Mammary epithelial cell (primary cell): ENCODE data around the gene ZNF622.

ENCODE experiments used
- EZH2 ChIP-seq: IDR thresholded peaks from 2 replicates; pipeline ENCODE4 v1.6.1; 2012; ENCODE audit warnings: low read length, inconsistent platforms, borderline replicate concordance
- TF ChIP-seq, protein P1 (sequence below), 2 donors: IDR thresholded peaks in 1 of 2; conservative IDR thresholded peaks in 1 of 2; 2 replicates each; pipeline ENCODE4 v1.5.1; 2011 to 2012; ENCODE audit warnings: inconsistent platforms in 2 of 2, low read length in 2 of 2, mild to moderate bottlenecking in 2 of 2, control low read depth in 1 of 2, low read depth in 1 of 2; ENCODE audit not compliant: insufficient read depth in 1 of 2; ENCODE audit errors: extremely low read depth in 1 of 2

DNA sequence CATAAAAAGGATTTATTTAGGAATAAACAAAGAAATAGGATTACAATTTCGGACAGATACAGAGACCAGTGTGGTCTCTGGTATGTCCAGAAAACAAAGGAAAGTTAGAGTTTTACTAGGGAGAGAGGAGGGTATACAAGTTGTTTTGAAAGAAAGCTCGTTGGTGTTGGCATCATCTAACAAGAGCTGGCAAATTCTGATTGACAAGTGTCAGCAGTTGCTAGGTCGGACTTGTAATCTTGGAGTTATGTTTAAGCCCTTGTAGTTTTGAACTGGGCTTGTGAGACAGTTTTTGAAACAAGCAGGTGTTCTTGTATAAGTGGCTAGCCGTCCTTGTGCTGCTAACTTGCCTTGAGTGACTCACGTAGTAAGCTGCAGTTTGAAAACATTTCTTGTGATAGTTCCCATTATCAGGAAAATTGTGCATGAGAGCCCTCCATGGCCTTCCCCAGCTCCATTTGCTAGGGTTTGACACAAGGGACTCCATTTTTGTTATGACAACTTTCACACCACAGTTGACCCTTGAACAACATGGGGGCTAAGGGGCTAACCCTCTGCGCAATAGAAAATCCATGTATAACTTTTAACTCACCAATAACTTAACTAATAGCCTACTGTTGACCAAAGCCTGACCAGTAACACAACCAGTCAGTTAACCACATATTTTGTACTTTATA is 48.1 kb downstream of the ZNF622 start:
- no peak for TF ChIP-seq EZH2
- TF ChIP-seq, protein P1, sequence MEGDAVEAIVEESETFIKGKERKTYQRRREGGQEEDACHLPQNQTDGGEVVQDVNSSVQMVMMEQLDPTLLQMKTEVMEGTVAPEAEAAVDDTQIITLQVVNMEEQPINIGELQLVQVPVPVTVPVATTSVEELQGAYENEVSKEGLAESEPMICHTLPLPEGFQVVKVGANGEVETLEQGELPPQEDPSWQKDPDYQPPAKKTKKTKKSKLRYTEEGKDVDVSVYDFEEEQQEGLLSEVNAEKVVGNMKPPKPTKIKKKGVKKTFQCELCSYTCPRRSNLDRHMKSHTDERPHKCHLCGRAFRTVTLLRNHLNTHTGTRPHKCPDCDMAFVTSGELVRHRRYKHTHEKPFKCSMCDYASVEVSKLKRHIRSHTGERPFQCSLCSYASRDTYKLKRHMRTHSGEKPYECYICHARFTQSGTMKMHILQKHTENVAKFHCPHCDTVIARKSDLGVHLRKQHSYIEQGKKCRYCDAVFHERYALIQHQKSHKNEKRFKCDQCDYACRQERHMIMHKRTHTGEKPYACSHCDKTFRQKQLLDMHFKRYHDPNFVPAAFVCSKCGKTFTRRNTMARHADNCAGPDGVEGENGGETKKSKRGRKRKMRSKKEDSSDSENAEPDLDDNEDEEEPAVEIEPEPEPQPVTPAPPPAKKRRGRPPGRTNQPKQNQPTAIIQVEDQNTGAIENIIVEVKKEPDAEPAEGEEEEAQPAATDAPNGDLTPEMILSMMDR (conservative IDR thresholded peaks at IDR 0.05 in 1 of 2, IDR thresholded peaks at IDR 0.05 in 1 of 2; ENCODE audit: extremely low read depth in 1 of 2, insufficient read depth in 1 of 2, low read depth in 1 of 2, low read length in 2 of 2): no peak
